Loucy (cell line): Measurements from ENCODE around the gene SCIMP.

Source experiments
- H2AFZ ChIP-seq: fragments of 200-600 bp; sonication (generic); 2 replicates; pipeline ENCODE4 v1.6.0; 2016; ENCODE audit warnings: antibody characterized with exemption, mild to moderate bottlenecking, low read length, moderate library complexity
- H3F3A ChIP-seq: fragments of 200-600 bp; 2 replicates; pipeline ENCODE4 v1.6.0; 2016; ENCODE audit warnings: antibody characterized with exemption, low read depth, mild to moderate bottlenecking
- H3K27me3 ChIP-seq: fragments of 200-600 bp; sonication (generic); 2 replicates; pipeline ENCODE4 v1.6.1; 2014; ENCODE audit warnings: low read length, mild to moderate bottlenecking; ENCODE audit not compliant: insufficient read depth, poor library complexity, severe bottlenecking
- H3K36me3 ChIP-seq: fragments of 200-600 bp; sonication (generic); 2 replicates; pipeline ENCODE4 v1.6.1; 2016; ENCODE audit warnings: low read length; ENCODE audit not compliant: insufficient read depth
- H3K4me1 ChIP-seq: fragments of 200-600 bp; sonication (generic); 2 replicates; pipeline ENCODE4 v1.5.1; 2014; ENCODE audit warnings: low read length, mild to moderate bottlenecking; ENCODE audit not compliant: insufficient read depth, poor library complexity, severe bottlenecking
- H3K4me2 ChIP-seq: fragments of 200-600 bp; sonication (generic); 2 replicates; pipeline ENCODE4 v1.6.0; 2014; ENCODE audit warnings: antibody characterized with exemption, low read length, low read depth, mild to moderate bottlenecking; ENCODE audit not compliant: poor library complexity, severe bottlenecking
- H3K4me3 ChIP-seq: fragments of 200-600 bp; sonication (generic); 2 replicates; pipeline ENCODE4 v1.5.1; 2014; ENCODE audit warnings: low read length, mild to moderate bottlenecking, mixed read lengths; ENCODE audit not compliant: poor library complexity, severe bottlenecking
- H3K79me2 ChIP-seq: fragments of 200-600 bp; sonication (generic); 2 replicates; pipeline ENCODE4 v1.6.1; 2014; ENCODE audit warnings: low read length; ENCODE audit not compliant: insufficient read depth
- H3K9ac ChIP-seq: fragments of 200-600 bp; sonication (generic); 2 replicates; pipeline ENCODE4 v1.6.0; 2014; ENCODE audit warnings: mild to moderate bottlenecking, low read depth, low read length, moderate library complexity; ENCODE audit not compliant: poor library complexity, severe bottlenecking
- H3K9me2 ChIP-seq: fragments of 200-600 bp; sonication (generic); replicated peaks from 2 replicates; pipeline ENCODE4 v1.6.1; 2016; ENCODE audit warnings: low read depth, low read length, mixed read lengths
- H3K9me3 ChIP-seq: fragments of 200-600 bp; sonication (generic); 2 replicates; pipeline ENCODE4 v1.6.1; 2014; ENCODE audit warnings: mild to moderate bottlenecking, antibody characterized with exemption, low read length, low read depth; ENCODE audit not compliant: insufficient read depth
- H4K20me1 ChIP-seq: fragments of 200-600 bp; sonication (generic); 2 replicates; pipeline ENCODE4 v1.6.0; 2014; ENCODE audit warnings: antibody characterized with exemption, low read length, mild to moderate bottlenecking; ENCODE audit not compliant: insufficient read depth, poor library complexity, severe bottlenecking
- EZH2phosphoT487 ChIP-seq: fragments of 200-600 bp; IDR thresholded peaks from 2 replicates; pipeline ENCODE4 v1.6.1; 2018; ENCODE audit warnings: antibody characterized with exemption, mild to moderate bottlenecking, moderate library complexity, borderline replicate concordance
- TF ChIP-seq, protein P1 (sequence below): fragments of 200-600 bp; sonication (generic); conservative IDR thresholded peaks from 2 replicates; pipeline ENCODE4 v1.5.1; 2014; ENCODE audit warnings: mild to moderate bottlenecking, antibody characterized with exemption, low read length

The SCIMP gene

DNA sequence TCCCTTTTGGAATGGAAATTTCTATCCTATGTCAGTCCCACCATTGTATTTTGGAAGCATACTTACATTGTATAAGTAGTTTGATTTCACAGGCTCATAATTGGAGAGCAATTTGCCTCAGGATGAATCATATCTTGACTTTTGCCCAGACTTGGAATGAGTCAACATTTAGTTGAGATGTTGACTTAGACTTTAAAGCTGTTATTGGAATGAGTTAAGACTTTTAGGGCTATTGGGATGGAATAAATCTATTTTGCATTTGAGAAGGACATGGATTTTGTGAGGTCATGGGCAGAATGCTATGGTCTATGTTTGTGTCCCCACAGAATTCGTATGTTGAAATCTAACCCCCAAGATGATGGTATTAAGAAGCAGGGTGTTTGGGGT, 30.8 kb downstream of the SCIMP start:
- H3F3A ChIP-seq: no peaks in the 10 kb centered on the region
- TF ChIP-seq, protein P1, sequence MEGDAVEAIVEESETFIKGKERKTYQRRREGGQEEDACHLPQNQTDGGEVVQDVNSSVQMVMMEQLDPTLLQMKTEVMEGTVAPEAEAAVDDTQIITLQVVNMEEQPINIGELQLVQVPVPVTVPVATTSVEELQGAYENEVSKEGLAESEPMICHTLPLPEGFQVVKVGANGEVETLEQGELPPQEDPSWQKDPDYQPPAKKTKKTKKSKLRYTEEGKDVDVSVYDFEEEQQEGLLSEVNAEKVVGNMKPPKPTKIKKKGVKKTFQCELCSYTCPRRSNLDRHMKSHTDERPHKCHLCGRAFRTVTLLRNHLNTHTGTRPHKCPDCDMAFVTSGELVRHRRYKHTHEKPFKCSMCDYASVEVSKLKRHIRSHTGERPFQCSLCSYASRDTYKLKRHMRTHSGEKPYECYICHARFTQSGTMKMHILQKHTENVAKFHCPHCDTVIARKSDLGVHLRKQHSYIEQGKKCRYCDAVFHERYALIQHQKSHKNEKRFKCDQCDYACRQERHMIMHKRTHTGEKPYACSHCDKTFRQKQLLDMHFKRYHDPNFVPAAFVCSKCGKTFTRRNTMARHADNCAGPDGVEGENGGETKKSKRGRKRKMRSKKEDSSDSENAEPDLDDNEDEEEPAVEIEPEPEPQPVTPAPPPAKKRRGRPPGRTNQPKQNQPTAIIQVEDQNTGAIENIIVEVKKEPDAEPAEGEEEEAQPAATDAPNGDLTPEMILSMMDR: no peak
- no peak for TF ChIP-seq EZH2phosphoT487
- H3K4me2 ChIP-seq: no peak overlapping the region
- no peaks in the 10 kb centered on the region for H3K4me1 ChIP-seq
- H3K4me3 ChIP-seq: no peak overlapping the region
- no peaks in the 10 kb centered on the region for H3K9me2 ChIP-seq
- no peaks in the 10 kb centered on the region for H3K27me3 ChIP-seq
- no peaks in the 10 kb centered on the region for H3K79me2 ChIP-seq
- H3K9me3 ChIP-seq: no peaks in the 10 kb centered on the region
- H3K9ac ChIP-seq: no peak overlapping the region
- H2AFZ ChIP-seq: no peak overlapping the region
- no peaks in the 10 kb centered on the region for H3K36me3 ChIP-seq
- no peaks in the 10 kb centered on the region for H4K20me1 ChIP-seq

DNA sequence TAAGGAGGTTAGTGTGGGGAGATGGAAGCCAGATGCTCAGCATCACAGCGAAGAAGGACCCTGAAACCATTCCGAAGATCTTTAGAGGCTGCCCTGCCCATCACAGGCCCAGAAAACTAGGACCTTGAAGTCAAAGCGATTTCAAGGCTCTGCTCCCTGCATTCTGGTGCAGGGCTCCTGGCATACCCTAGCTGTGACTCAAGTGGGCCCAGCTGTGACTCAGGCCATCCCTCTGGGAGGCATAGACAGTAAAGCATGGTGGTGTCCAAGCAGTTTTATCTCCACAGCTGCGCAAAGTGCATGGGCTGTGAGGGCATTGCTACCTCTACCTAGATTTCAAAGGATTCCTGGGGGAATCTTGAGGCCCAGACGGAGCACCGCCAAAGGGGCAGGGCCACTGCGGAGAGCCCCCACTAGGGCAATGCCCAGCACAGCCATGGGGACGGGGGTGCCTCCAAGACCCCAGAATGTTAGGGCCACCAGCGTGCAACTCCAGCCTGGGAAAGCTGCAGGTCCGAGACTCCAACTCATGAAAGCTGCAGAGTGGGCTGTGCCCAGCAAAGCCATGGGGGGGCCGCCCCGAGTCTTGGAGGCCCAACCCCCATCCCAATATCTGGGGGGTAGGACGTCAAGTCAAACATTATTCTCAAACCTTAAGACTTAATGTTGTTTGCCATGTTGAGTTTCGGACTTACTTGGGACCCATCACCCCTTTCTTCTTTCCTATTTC, 31.3 kb downstream of the SCIMP start:
- Histone ChIP-seq H3K4me1 (no peaks in the 10 kb centered on the region), H3K4me3 (no peak overlapping the region), H3K36me3 (no peaks in the 10 kb centered on the region), H3K9ac (no peak overlapping the region), H3F3A (no peaks in the 10 kb centered on the region), H2AFZ (no peak overlapping the region), H3K9me2 (no peaks in the 10 kb centered on the region), H3K27me3 (no peaks in the 10 kb centered on the region), H3K4me2 (no peak overlapping the region), H3K79me2 (no peaks in the 10 kb centered on the region), H3K9me3 (no peaks in the 10 kb centered on the region), H4K20me1 (no peaks in the 10 kb centered on the region)
- TF ChIP-seq, protein P1: no peak
- TF ChIP-seq EZH2phosphoT487: no peak

DNA sequence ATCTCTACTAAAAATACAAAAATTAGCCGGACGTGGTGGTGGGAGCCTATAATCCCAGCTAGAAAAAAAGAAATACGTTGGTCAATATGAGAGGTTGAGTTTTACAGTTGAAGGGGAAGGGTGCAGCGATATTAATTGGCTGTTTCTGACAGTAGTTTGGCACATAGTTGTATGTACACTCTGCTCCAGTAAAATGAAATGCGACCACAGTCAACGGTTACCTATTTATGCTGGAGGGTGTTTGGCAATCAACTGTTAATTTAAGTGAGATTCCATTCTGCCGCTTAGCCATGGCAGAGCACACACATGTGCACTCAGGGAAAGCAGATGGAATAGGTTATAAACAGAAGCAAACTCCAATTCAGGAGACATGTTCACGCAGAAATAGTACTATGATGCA, 33.6 kb downstream of the SCIMP start:
- Histone ChIP-seq H3K9me2 (no peaks in the 10 kb centered on the region), H3K27me3 (no peaks in the 10 kb centered on the region), H3K4me1 (no peaks in the 10 kb centered on the region), H3K36me3 (no peaks in the 10 kb centered on the region), H4K20me1 (no peaks in the 10 kb centered on the region), H3K9me3 (no peaks in the 10 kb centered on the region), H3K9ac (no peak overlapping the region), H2AFZ (no peak overlapping the region), H3K79me2 (no peaks in the 10 kb centered on the region), H3F3A (no peaks in the 10 kb centered on the region), H3K4me2 (no peak overlapping the region), H3K4me3 (no peak overlapping the region)
- TF ChIP-seq, protein P1: no peak
- TF ChIP-seq EZH2phosphoT487: no peak
